HG03066 (cell line): ENCODE results near the gene GPD2.

Experiments
- ATAC-seq: cut with Tn5 transposase; IDR thresholded peaks from one replicate; pipeline ENCODE4 v1.9.1; 2021; ENCODE audit warnings: low read depth; ENCODE audit not compliant: unreplicated experiment

GPD2 gene

GRCh38 chr2:156434461-156435291, 1.5 kb upstream of the GPD2 start:
- no peak for ATAC-seq

- ATAC-seq: peak; percentile 3
Measured at GRCh38 chr2:156435396-156435717, 822 bp upstream of the GPD2 start.

GRCh38 chr2:156436497-156437085, 412 bp downstream of the GPD2 start:
- ATAC-seq: peak; percentile 46

GRCh38 chr2:156437272-156437930, 1.2 kb downstream of the GPD2 start:
- ATAC-seq: peak; percentile 14

DNA sequence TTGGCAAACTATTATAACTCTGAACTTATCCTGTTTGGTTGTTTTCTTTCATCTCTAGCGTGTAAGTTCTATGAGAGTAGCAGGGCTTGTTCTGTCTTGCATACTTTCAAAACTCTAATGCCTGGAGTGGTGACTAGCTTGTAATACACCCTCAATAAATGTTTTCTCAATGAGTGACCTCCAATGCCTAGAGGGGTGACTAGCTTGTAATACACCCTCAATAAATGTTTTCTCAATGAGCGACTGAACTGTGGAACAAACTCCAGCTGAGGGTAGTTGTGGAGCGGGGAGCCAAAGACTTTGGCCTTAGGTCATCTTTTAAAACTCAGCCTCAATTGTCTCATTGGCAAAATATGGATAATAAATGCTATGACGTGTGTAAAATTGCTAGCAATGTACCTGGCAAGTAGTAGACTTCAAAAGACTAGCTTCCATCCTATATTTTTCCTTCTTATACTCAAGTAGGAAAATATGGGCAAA, 1.8 kb downstream of the GPD2 start:
- ATAC-seq: no peak

DNA sequence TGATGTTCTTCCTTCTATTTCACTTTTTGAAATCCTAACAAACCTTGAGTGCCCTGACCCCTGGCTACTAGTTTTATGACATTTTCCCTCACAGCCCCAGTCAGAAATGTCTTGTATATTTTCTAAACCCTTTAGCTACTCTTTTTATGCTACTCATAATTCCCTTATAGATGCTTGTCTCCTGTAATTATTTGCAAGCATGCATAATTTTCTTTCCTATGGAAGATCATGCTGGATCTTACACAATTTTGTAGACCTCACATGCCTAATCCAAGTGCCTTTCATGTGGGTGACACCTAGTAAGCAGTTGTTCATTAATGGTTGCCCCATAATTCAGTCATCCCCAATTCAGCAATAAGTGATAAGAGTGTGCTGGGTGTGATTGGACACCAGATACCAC, 6.9 kb downstream of the GPD2 start:
- ATAC-seq: no peak

- peak; percentile 70 for ATAC-seq
Measured at GRCh38 chr2:156445296-156446220, 9.4 kb downstream of the GPD2 start.

DNA sequence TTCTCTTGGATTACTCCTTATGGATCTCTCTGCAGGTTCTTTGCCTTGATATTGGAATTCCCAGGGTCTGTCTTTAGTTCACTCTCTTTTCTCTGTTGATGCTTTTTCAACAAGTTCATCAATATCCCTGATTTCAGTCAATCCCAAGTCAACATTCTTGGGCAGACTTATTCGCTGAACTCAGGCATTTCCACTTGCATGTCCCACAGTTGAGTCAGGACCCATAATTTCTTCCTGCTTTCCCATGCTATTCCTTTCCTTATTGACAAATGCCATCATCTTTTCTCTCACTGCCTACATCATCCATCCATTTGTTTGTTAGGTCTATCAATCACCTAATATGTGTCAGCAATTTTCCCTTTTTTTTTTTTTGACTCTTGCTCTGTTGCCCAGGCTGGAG, 11.6 kb downstream of the GPD2 start:
- no peak for ATAC-seq

GRCh38 chr2:156448766-156449165, 12.6 kb downstream of the GPD2 start:
- no peak for ATAC-seq

DNA sequence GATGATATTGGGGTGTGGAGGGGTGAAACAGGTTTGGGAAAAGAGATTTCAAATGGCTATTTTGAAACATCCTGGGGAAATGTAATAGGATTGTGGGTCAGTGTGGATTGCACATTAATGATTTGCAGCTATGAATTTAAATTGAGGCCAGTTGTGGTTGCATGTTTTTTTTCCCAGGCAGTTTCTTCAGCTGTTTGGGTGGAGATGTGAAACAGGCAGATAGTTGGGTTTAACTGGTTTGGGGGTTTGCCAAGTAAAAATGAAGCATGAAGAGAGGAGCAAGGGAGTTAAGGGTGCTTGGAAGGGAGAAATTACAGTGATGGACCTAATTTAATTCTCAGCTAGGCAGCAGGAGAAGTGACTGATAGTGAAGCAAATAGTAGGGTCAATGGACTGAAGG, 16.8 kb downstream of the GPD2 start:
- no peak for ATAC-seq

- ATAC-seq: no peak
Measured at GRCh38 chr2:156455361-156455975, 19.3 kb downstream of the GPD2 start.

DNA sequence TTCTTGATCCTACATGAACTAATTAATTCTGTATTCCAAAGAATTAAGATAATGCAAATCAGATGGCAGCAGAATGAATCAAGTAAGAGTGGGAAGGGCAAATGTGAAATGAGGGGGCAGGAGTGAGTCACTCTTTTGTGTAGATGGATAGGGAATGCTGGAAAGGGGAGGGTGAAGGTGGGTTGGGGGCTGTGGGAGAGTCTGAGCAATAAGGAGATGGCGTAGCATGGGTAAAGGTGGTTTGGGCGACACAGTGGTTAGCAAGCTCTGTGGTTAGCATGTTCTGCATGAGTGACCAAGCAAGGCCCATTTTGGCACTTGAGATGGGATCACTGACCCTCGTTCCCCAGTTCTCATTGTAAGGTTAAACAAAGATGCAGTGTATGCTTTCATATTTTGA, 20.4 kb downstream of the GPD2 start:
- peak; percentile 79 for ATAC-seq

- ATAC-seq: no peak
Measured at GRCh38 chr2:156457523-156458517, 21.6 kb downstream of the GPD2 start.

- no peak for ATAC-seq
Measured at GRCh38 chr2:156459720-156460119, 23.5 kb downstream of the GPD2 start.

- ATAC-seq: no peak
Measured at GRCh38 chr2:156464106-156464505, 27.9 kb downstream of the GPD2 start.

GRCh38 chr2:156465573-156465972, 29.4 kb downstream of the GPD2 start:
- ATAC-seq: no peak

- ATAC-seq: no peak
Measured at GRCh38 chr2:156466739-156467405, 30.7 kb downstream of the GPD2 start.

DNA sequence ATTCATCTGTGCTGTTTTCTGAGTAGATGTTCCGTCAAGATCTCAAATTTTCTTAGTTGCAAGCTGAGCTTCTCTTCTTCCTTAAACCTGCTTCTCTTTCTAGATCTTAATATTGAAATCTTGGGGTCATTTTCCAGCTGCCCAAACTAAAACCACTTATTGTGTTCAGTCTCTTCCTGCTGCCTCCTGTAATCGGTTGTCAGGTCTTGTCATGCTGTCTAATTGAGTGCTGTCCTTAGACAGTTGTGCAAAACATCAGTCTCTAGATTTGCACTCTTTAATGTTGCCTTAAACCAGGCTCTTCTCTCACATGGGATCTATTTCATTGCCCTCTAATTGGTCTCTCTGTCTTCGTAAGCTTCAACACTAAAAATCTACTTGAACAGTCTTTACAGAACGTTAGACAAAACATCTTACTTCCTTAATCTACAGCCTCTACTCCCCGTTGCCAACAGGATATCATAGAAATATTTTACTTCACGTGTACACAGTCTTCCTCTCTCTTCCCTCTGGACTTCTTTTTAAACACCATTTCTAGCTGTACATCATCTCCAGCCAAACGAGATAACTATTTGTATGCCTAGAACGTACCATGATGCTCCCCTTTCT, 34.9 kb downstream of the GPD2 start:
- ATAC-seq: no peak
